Cardiac muscle cell (in vitro differentiated cells and primary cell): ENCODE results near the gene GOLGB1. TPM values are rescaled to one million over a fixed set of nuclear protein-coding genes. Genes with fewer than 3 reads are reported as not detected.

Experiments used
- DNase-seq, 2 donors: peaks; one replicate each; pipeline versions ENCODE4 v3.0.0 to v3.0.0-alpha.2; 2010 to 2017; ENCODE audit warnings: low read depth in 1 of 2, low spot score in 1 of 2
- H3K27ac ChIP-seq: fragments of 200-600 bp; sonication (generic); 2 replicates; pipeline ENCODE4 v1.5.1; 2016
- H3K27me3 ChIP-seq: fragments of 200-600 bp; sonication (generic); 2 replicates; pipeline ENCODE4 v1.6.0; 2016; ENCODE audit warnings: control low read depth
- H3K36me3 ChIP-seq: fragments of 200-600 bp; sonication (generic); 2 replicates; pipeline ENCODE4 v1.5.1; 2016; ENCODE audit warnings: control low read depth
- H3K4me1 ChIP-seq: fragments of 200-600 bp; sonication (generic); 2 replicates; pipeline ENCODE4 v1.8.1; 2017; ENCODE audit warnings: low read depth, mild to moderate bottlenecking, mixed run types
- H3K4me3 ChIP-seq: fragments of 200-600 bp; sonication (generic); 2 replicates; pipeline ENCODE4 v1.5.1; 2016; ENCODE audit warnings: mild to moderate bottlenecking
- H3K9me3 ChIP-seq: fragments of 200-600 bp; sonication (generic); 2 replicates; pipeline ENCODE4 v1.5.1; 2017; ENCODE audit warnings: low read depth, mild to moderate bottlenecking, control low read depth
- CTCF ChIP-seq: IDR thresholded peaks from 2 replicates; pipeline ENCODE4 v1.5.1; 2012; ENCODE audit warnings: low read depth, mild to moderate bottlenecking, low read length
- polyA plus RNA-seq: library from polyadenylated mRNA; unstranded; fragments of >200 nt; fragmentation: Nextera tagmentation; extraction: Ambion mirVana; gene quantifications from 2 replicates; pipeline ENCODE4 v1.2.1, GENCODE V29; 2016
- total RNA-seq: library from RNA; depleted of rRNA; stranded (reverse); fragments of >200 nt; gene quantifications from 2 replicates; pipeline ENCODE4 v1.2.3, GENCODE V29; 2016

Gene GOLGB1
- total and polyA plus RNA-seq, 2 experiments from 2014 or later: 46.1 to 48.8 TPM

DNA sequence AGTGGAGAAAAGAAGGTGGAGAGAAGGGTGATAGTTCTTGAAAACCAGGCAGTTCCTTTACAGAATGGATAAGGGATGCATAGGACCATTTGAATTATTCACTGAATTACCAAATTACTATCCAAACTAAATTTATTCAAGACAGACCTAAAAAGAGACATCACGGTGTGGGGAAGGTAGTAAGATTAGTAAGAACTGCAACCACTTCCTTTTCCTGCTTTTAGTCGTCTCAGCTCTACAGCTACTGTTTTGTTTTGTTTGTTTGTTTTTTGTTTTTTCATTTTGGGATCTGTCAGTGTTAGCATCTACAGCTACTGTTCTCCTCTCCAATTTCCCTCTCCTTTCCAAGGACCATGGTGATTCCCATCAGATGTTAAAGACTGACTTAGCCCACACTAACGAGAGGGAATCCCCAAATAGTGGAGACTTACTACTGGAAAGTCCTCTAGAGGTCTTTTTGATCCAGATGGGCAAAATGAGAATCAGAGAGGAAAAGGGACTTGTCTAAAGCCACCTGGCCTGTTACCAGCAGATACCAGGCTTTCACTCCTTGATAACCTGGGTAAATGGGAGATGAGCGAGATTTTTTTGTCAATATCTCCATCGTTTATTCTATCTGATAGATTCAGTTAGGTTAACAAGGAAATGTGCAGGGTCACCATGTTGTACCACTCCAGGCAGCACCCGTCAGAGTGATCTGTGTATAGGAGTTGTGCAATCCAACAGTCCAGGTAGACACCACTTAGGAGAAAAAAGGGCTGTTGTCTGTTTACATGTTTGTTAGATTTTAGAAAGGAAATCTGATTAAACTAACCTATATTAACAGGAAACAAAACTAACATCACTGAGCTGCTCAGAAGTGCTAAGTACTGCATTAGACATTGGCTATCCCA lies 94.8 kb downstream of the GOLGB1 start:
- Histone ChIP-seq H3K27me3 (no peaks in the 10 kb centered on the region), H3K9me3 (no peaks in the 10 kb centered on the region), H3K36me3 (no peaks in the 10 kb centered on the region), H3K4me3 (no peak overlapping the region), H3K4me1 (no peaks in the 10 kb centered on the region), H3K27ac (no peak overlapping the region)
- no peak for DNase-seq
- TF ChIP-seq CTCF: no peak

- DNase-seq: peak in 1 of 2 donors; percentile 26
- Histone ChIP-seq H3K27ac (no peak overlapping the region), H3K9me3 (no peaks in the 10 kb centered on the region), H3K4me3 (no peak overlapping the region), H3K36me3 (no peaks in the 10 kb centered on the region), H3K4me1 (peaks cover 10% of the 10 kb centered on the region), H3K27me3 (no peaks in the 10 kb centered on the region)
- no peak for TF ChIP-seq CTCF
These were observed 97.9 kb downstream of the GOLGB1 start for GRCh38 chr3:121651684-121652083.

DNA sequence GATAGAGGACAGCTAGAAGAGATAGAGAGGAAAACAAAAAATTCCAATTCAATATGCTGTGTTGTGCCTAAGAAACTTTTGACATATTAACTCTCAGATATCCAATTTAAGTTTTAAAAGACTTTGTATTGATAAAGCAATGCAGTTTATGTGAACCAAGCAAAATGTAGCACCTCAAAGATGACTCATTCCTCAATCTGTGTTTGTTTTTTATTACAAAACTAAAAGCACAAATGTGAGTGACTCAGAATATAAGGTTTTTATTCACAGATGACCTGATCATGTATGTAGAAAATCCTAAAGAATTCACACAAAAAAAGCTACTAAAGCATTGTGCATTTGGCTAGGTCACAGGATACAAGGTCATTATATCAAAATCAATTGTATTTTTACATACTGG lies 99.9 kb downstream of the GOLGB1 start:
- no peak for TF ChIP-seq CTCF
- Histone ChIP-seq H3K36me3 (no peaks in the 10 kb centered on the region), H3K4me1 (peaks cover 10% of the 10 kb centered on the region), H3K4me3 (no peak overlapping the region), H3K27me3 (no peaks in the 10 kb centered on the region), H3K27ac (no peak overlapping the region), H3K9me3 (no peaks in the 10 kb centered on the region)
- DNase-seq: peak in 1 of 2 donors; percentile 8

- Histone ChIP-seq H3K4me3 (no peak overlapping the region), H3K9me3 (no peaks in the 10 kb centered on the region), H3K27me3 (no peaks in the 10 kb centered on the region), H3K4me1 (peaks cover 10% of the 10 kb centered on the region), H3K36me3 (no peaks in the 10 kb centered on the region), H3K27ac (peak overlapping the region; percentile 47)
- no peak for TF ChIP-seq CTCF
- DNase-seq: peak; percentile 54 to 64
These were observed 101.2 kb downstream of the GOLGB1 start for GRCh38 chr3:121648219-121648958.

GRCh38 chr3:121645054-121645453 lies 104.5 kb downstream of the GOLGB1 start:
- H3K36me3 ChIP-seq: no peaks in the 10 kb centered on the region
- no peak for DNase-seq
- no peak for TF ChIP-seq CTCF
- H3K4me3 ChIP-seq: no peak overlapping the region
- peaks cover 10% of the 10 kb centered on the region for H3K4me1 ChIP-seq
- no peaks in the 10 kb centered on the region for H3K27me3 ChIP-seq
- H3K9me3 ChIP-seq: no peaks in the 10 kb centered on the region
- no peak overlapping the region for H3K27ac ChIP-seq
